WTC11 (cell line): ENCODE data around the gene GRN. TPM values are rescaled to one million over a fixed set of nuclear protein-coding genes. Genes with fewer than 3 reads are reported as not detected.

Experiments used
- ATAC-seq: fragments of 200-7000 bp; cut with Tn5 transposase; 2 replicates; pipeline ENCODE4 v1.10.0; 2021; ENCODE audit warnings: mild to moderate bottlenecking, moderate library complexity
- CTCF ChIA-PET: fragments of 300-600 bp; sonication (Branson Sonifier 250); formaldehyde crosslinking; loops from one replicate; lab custom pipeline; 2021; ENCODE audit warnings: antibody characterized with exemption; lab: Charles Lee
- POLR2A ChIA-PET: fragments of 350-600 bp; sonication (Branson Sonifier 250); formaldehyde crosslinking; loops from one replicate; lab custom pipeline; 2021; ENCODE audit warnings: antibody characterized with exemption; lab: Charles Lee
- DNase-seq: peaks from one replicate; pipeline ENCODE4 v3.0.0; 2021; ENCODE audit warnings: low spot score
- H3K27ac Mint-ChIP-seq: 2 replicates; pipeline ENCODE4 v1.8.0; 2021; ENCODE audit warnings: mixed read lengths
- H3K27me3 Mint-ChIP-seq: 2 replicates; pipeline ENCODE4 v1.8.0; 2021; ENCODE audit warnings: low read depth, mild to moderate bottlenecking, moderate library complexity, mixed read lengths
- H3K36me3 Mint-ChIP-seq: 2 replicates; pipeline ENCODE4 v1.8.0; 2021; ENCODE audit warnings: mixed read lengths
- H3K4me1 Mint-ChIP-seq: 2 replicates; pipeline ENCODE4 v1.8.0; 2022; ENCODE audit warnings: mixed read lengths
- H3K4me3 Mint-ChIP-seq: 2 replicates; pipeline ENCODE4 v1.8.0; 2021; ENCODE audit warnings: mild to moderate bottlenecking, moderate library complexity, mixed read lengths
- H3K9me3 Mint-ChIP-seq: 2 replicates; pipeline ENCODE4 v1.8.0; 2021; ENCODE audit warnings: mixed read lengths
- ARID4B ChIP-seq: sonication (generic); formaldehyde crosslinking; IDR thresholded peaks from 2 replicates; pipeline ENCODE4 v1.8.0; 2023; ENCODE audit warnings: missing genetic modification reagents, mild to moderate bottlenecking, borderline replicate concordance
- ATF1 ChIP-seq: sonication (generic); formaldehyde crosslinking; IDR thresholded peaks from 2 replicates; pipeline ENCODE4 v1.8.1; 2023; ENCODE audit warnings: mild to moderate bottlenecking, moderate library complexity, missing genetic modification reagents
- ATF3 ChIP-seq: sonication (generic); formaldehyde crosslinking; conservative IDR thresholded peaks from 2 replicates; pipeline ENCODE4 v1.8.1; 2022; ENCODE audit warnings: mild to moderate bottlenecking, missing genetic modification reagents
- ATF6 ChIP-seq: sonication (generic); formaldehyde crosslinking; IDR thresholded peaks from 2 replicates; pipeline ENCODE4 v1.8.1; 2023; ENCODE audit warnings: mild to moderate bottlenecking, missing genetic modification reagents
- CTCF ChIP-seq: fragments of 200-600 bp; IDR thresholded peaks from 2 replicates; pipeline ENCODE4 v1.8.0; 2022; ENCODE audit warnings: antibody characterized with exemption
- E2F1 ChIP-seq: sonication (generic); formaldehyde crosslinking; IDR thresholded peaks from 2 replicates; pipeline ENCODE4 v1.8.0; 2022; ENCODE audit warnings: mild to moderate bottlenecking, missing genetic modification reagents
- FOXJ3 ChIP-seq: sonication (generic); formaldehyde crosslinking; IDR thresholded peaks from 2 replicates; pipeline ENCODE4 v1.9.0; 2021; ENCODE audit warnings: missing genetic modification reagents, mild to moderate bottlenecking, borderline replicate concordance
- FOXP1 ChIP-seq: sonication (generic); formaldehyde crosslinking; IDR thresholded peaks from 2 replicates; pipeline ENCODE4 v1.8.0; 2022; ENCODE audit warnings: missing genetic modification reagents, mild to moderate bottlenecking, moderate library complexity, borderline replicate concordance
- HMGA2 ChIP-seq: fragments of 250-450 bp; sonication (Bioruptor Pico); IDR thresholded peaks from 2 replicates; pipeline ENCODE4 v1.4.0; 2021; ENCODE audit warnings: mild to moderate bottlenecking, moderate library complexity
- KAT7 ChIP-seq: sonication (generic); formaldehyde crosslinking; IDR thresholded peaks from 2 replicates; pipeline ENCODE4 v1.8.1; 2023; ENCODE audit warnings: missing genetic modification reagents, mild to moderate bottlenecking, borderline replicate concordance
- RELA ChIP-seq: sonication (generic); formaldehyde crosslinking; IDR thresholded peaks from 2 replicates; pipeline ENCODE4 v1.8.1; 2022; ENCODE audit warnings: missing genetic modification reagents, mild to moderate bottlenecking, borderline replicate concordance
- TP53 ChIP-seq: sonication (generic); formaldehyde crosslinking; IDR thresholded peaks from 2 replicates; pipeline ENCODE4 v1.8.1; 2023; ENCODE audit warnings: mild to moderate bottlenecking, missing genetic modification reagents
- ZNF121 ChIP-seq: sonication (generic); formaldehyde crosslinking; IDR thresholded peaks from 2 replicates; pipeline ENCODE4 v1.8.0; 2023; ENCODE audit warnings: missing genetic modification reagents
- ZNF219 ChIP-seq: sonication (generic); formaldehyde crosslinking; IDR thresholded peaks from 2 replicates; pipeline ENCODE4 v1.8.0; 2023; ENCODE audit warnings: missing genetic modification reagents, mild to moderate bottlenecking, borderline replicate concordance
- ZNF281 ChIP-seq: sonication (generic); formaldehyde crosslinking; IDR thresholded peaks from 2 replicates; pipeline ENCODE4 v1.8.0; 2023; ENCODE audit warnings: mild to moderate bottlenecking, missing genetic modification reagents
- ZNF416 ChIP-seq: fragments of 250-450 bp; sonication (Bioruptor Pico); IDR thresholded peaks from 2 replicates; pipeline ENCODE4 v1.9.0; 2021; ENCODE audit warnings: mild to moderate bottlenecking, inconsistent platforms
- ZNF532 ChIP-seq: fragments of 250-450 bp; sonication (Bioruptor Pico); IDR thresholded peaks from 2 replicates; pipeline ENCODE4 v1.9.0; 2021; ENCODE audit warnings: mild to moderate bottlenecking, borderline replicate concordance
- total RNA-seq: library from RNA; stranded (reverse); gene quantifications from 3 replicates; pipeline ENCODE4 v1.2.3, GENCODE V29; 2021

The GRN gene
- total RNA-seq, 1 experiment from 2014 or later, result 177 TPM

- peaks cover 14% of the 10 kb centered on the region for H3K4me1 Mint-ChIP-seq
- H3K4me3 Mint-ChIP-seq, result no peak overlapping the region
- ATAC-seq, result peak; percentile 68
- no peaks in the 10 kb centered on the region for H3K9me3 Mint-ChIP-seq
- H3K27ac Mint-ChIP-seq, result no peak overlapping the region
- POLR2A ChIA-PET, result no interaction called here
- peak; percentile 82 for DNase-seq
- peaks cover 3% of the 10 kb centered on the region; the same call in 1 of the 2 replicates for H3K27me3 Mint-ChIP-seq
- CTCF ChIA-PET, result interaction anchor here (0.8 to 7.8 kb wide), 18 partner anchors 12 to 227 kb away, joined by 3 to 102 read pairs (median 4); partner anchors contain the start of genes ASB16, ATXN7L3, FAM171A2 and HDAC5
- no peaks in the 10 kb centered on the region for H3K36me3 Mint-ChIP-seq
- TF ChIP-seq ATF1 (CRISPR knock-in tag), result no peak
- TF ChIP-seq CTCF, result peak; percentile 69
- no peak for TF ChIP-seq KAT7
- no peak for TF ChIP-seq ATF3
Measured at GRCh38 chr17:44350733-44351226, 5.7 kb downstream of the GRN start.

GRCh38 chr17:44351464-44351863 lies 6.4 kb downstream of the GRN start:
- ATAC-seq (no peak), DNase-seq (no peak)
- Mint-ChIP-seq H3K4me1 (peaks cover 9% of the 10 kb centered on the region), H3K9me3 (no peaks in the 10 kb centered on the region), H3K36me3 (no peaks in the 10 kb centered on the region), H3K4me3 (no peak overlapping the region), H3K27ac (no peak overlapping the region), H3K27me3 (peaks cover 3% of the 10 kb centered on the region; the same call in 1 of the 2 replicates)
- ChIA-PET POLR2A (interaction anchor here (0.5 kb wide), 1 partner anchor 131 kb away, joined by 3 read pairs; no protein-coding TSS in a partner anchor), CTCF (interaction anchor here (0.8 to 7.8 kb wide), 11 partner anchors 11 to 228 kb away, joined by 3 to 102 read pairs (median 5); partner anchors contain the start of genes ASB16, FAM171A2 and HDAC5)
- no peak for TF ChIP-seq HMGA2 (CRISPR knock-in tag)
- TF ChIP-seq ATF6 (CRISPR knock-in tag), result no peak
- no peak for TF ChIP-seq ZNF219
- TF ChIP-seq RELA (CRISPR knock-in tag), result no peak
- TF ChIP-seq FOXJ3 (CRISPR knock-in tag), result no peak
- no peak for TF ChIP-seq ARID4B (CRISPR knock-in tag)
- TF ChIP-seq ZNF416 (CRISPR knock-in tag), result no peak
- TF ChIP-seq ZNF281 (CRISPR knock-in tag), result no peak
- no peak for TF ChIP-seq TP53 (CRISPR knock-in tag)
- TF ChIP-seq E2F1 (CRISPR knock-in tag), result no peak
- TF ChIP-seq ZNF532 (CRISPR knock-in tag), result no peak
- no peak for TF ChIP-seq FOXP1
- TF ChIP-seq ZNF121 (CRISPR knock-in tag), result no peak
